ENCODE results near the gene STARD3.
"Not testable (repeated sequence)": the region's sequence is repeated elsewhere in the genome, so short reads cannot be mapped to it uniquely, and the experiment has no call there.

The STARD3 gene

GRCh38 chr17:39706921-39707337, 70.0 kb downstream of the STARD3 start:
- no peaks in the 10 kb centered on the region for H3K79me2 ChIP-seq (ENCODE audit: insufficient read depth, low read length)
- no peak overlapping the region for H3K4me2 ChIP-seq (ENCODE audit: low read length)
- no peaks in the 10 kb centered on the region for H3K36me3 ChIP-seq (ENCODE audit: insufficient read depth, low read length)
- no peak overlapping the region for H2AFZ ChIP-seq (ENCODE audit: low read length)
- no peaks in the 10 kb centered on the region for H3K9me3 ChIP-seq (ENCODE audit: low read length)
- no peaks in the 10 kb centered on the region for H3K4me1 ChIP-seq (ENCODE audit: insufficient read depth, low read length, severe bottlenecking)
- H3K27me3 ChIP-seq (ENCODE audit: insufficient read depth, low read length) = no peaks in the 10 kb centered on the region
- H3K9ac ChIP-seq (ENCODE audit: low read length) = no peak overlapping the region
- no peak for TF ChIP-seq CTCF (IDR thresholded peaks at IDR 0.05; ENCODE audit: low read length)
- no peak for TF ChIP-seq EZH2 (IDR thresholded peaks at IDR 0.05; ENCODE audit: borderline replicate concordance, low read length)
- H3K4me3 ChIP-seq (ENCODE audit: low read depth, low read length, poor library complexity, severe bottlenecking) = no peak overlapping the region
- no peak overlapping the region for H3K27ac ChIP-seq (ENCODE audit: low read depth, low read length, poor library complexity, severe bottlenecking)
- no peaks in the 10 kb centered on the region for H3F3A ChIP-seq (ENCODE audit: insufficient read depth, low read length)
- no peaks in the 10 kb centered on the region for H4K20me1 ChIP-seq (ENCODE audit: insufficient read depth, low read length)
- H3K9me2 ChIP-seq (ENCODE audit: low read depth, low read length) = no peaks in the 10 kb centered on the region

GRCh38 chr17:39709319-39709997, 72.5 kb downstream of the STARD3 start:
- no peak overlapping the region for H3K4me2 ChIP-seq (ENCODE audit: low read length)
- H3K27ac ChIP-seq (ENCODE audit: low read depth, low read length, poor library complexity, severe bottlenecking) = no peak overlapping the region
- H3K36me3 ChIP-seq (ENCODE audit: insufficient read depth, low read length) = no peaks in the 10 kb centered on the region

GRCh38 chr17:39709998-39710964, 73.3 kb downstream of the STARD3 start:
- H4K20me1 ChIP-seq (ENCODE audit: insufficient read depth, low read length) = no peaks in the 10 kb centered on the region
- H3K9me2 ChIP-seq (ENCODE audit: low read depth, low read length) = no peaks in the 10 kb centered on the region
- no peaks in the 10 kb centered on the region for H3F3A ChIP-seq (ENCODE audit: insufficient read depth, low read length)
- no peak overlapping the region for H2AFZ ChIP-seq (ENCODE audit: low read length)
- H3K79me2 ChIP-seq (ENCODE audit: insufficient read depth, low read length) = no peaks in the 10 kb centered on the region
- H3K9ac ChIP-seq (ENCODE audit: low read length) = no peak overlapping the region
- TF ChIP-seq CTCF (IDR thresholded peaks at IDR 0.05; ENCODE audit: low read length) (no peak), EZH2 (IDR thresholded peaks at IDR 0.05; ENCODE audit: borderline replicate concordance, low read length) (no peak)
- H3K9me3 ChIP-seq (ENCODE audit: low read length) = no peaks in the 10 kb centered on the region
- H3K4me3 ChIP-seq (ENCODE audit: low read depth, low read length, poor library complexity, severe bottlenecking) = no peak overlapping the region
- no peaks in the 10 kb centered on the region for H3K36me3 ChIP-seq (ENCODE audit: insufficient read depth, low read length)
- no peaks in the 10 kb centered on the region for H3K27me3 ChIP-seq (ENCODE audit: insufficient read depth, low read length)
- no peak overlapping the region for H3K4me2 ChIP-seq (ENCODE audit: low read length)
- no peak overlapping the region for H3K27ac ChIP-seq (ENCODE audit: low read depth, low read length, poor library complexity, severe bottlenecking)
- H3K4me1 ChIP-seq (ENCODE audit: insufficient read depth, low read length, severe bottlenecking) = no peaks in the 10 kb centered on the region

More at GRCh38 chr17:39709319-39709997, 72.5 kb downstream of the STARD3 start:
- Histone ChIP-seq H3K79me2 (ENCODE audit: insufficient read depth, low read length) (no peaks in the 10 kb centered on the region), H3K27me3 (ENCODE audit: insufficient read depth, low read length) (no peaks in the 10 kb centered on the region), H3K9ac (ENCODE audit: low read length) (no peak overlapping the region), H3K4me3 (ENCODE audit: low read depth, low read length, poor library complexity, severe bottlenecking) (no peak overlapping the region), H3K4me1 (ENCODE audit: insufficient read depth, low read length, severe bottlenecking) (no peaks in the 10 kb centered on the region), H3K9me2 (ENCODE audit: low read depth, low read length) (no peaks in the 10 kb centered on the region), H3F3A (ENCODE audit: insufficient read depth, low read length) (no peaks in the 10 kb centered on the region), H4K20me1 (ENCODE audit: insufficient read depth, low read length) (no peaks in the 10 kb centered on the region), H2AFZ (ENCODE audit: low read length) (no peak overlapping the region), H3K9me3 (ENCODE audit: low read length) (no peaks in the 10 kb centered on the region)
- TF ChIP-seq CTCF (IDR thresholded peaks at IDR 0.05; ENCODE audit: low read length) (no peak), EZH2 (IDR thresholded peaks at IDR 0.05; ENCODE audit: borderline replicate concordance, low read length) (no peak)

GRCh38 chr17:39711071-39711470, 74.1 kb downstream of the STARD3 start:
- H3K36me3 ChIP-seq (ENCODE audit: insufficient read depth, low read length); H3K79me2 ChIP-seq (ENCODE audit: insufficient read depth, low read length); H3K4me1 ChIP-seq (ENCODE audit: insufficient read depth, low read length, severe bottlenecking): not testable (repeated sequence)

More at GRCh38 chr17:39711071-39711470, 74.1 kb downstream of the STARD3 start:
- not testable (repeated sequence) for H3K4me3 ChIP-seq (ENCODE audit: low read depth, low read length, poor library complexity, severe bottlenecking); H3K27ac ChIP-seq (ENCODE audit: low read depth, low read length, poor library complexity, severe bottlenecking); H3K4me2 ChIP-seq (ENCODE audit: low read length); H4K20me1 ChIP-seq (ENCODE audit: insufficient read depth, low read length); H3K9me2 ChIP-seq (ENCODE audit: low read depth, low read length); H3K27me3 ChIP-seq (ENCODE audit: insufficient read depth, low read length); H2AFZ ChIP-seq (ENCODE audit: low read length); H3K9ac ChIP-seq (ENCODE audit: low read length); H3K9me3 ChIP-seq (ENCODE audit: low read length); H3F3A ChIP-seq (ENCODE audit: insufficient read depth, low read length)
